Progenitor cell of endocrine pancreas (in vitro differentiated cells): ENCODE data around the gene MIER2. TPM values are rescaled to one million over a fixed set of nuclear protein-coding genes. Genes with fewer than 3 reads are reported as not detected.
"Not testable (repeated sequence)": the region's sequence is repeated elsewhere in the genome, so short reads cannot be mapped to it uniquely, and the experiment has no call there.

Experiments
- DNase-seq: peaks from one replicate; pipeline ENCODE4 v3.0.0; 2021; ENCODE audit warnings: low spot score; ENCODE audit not compliant: unreplicated experiment
- H3K27ac Mint-ChIP-seq: 2 replicates; pipeline ENCODE4 v1.8.0; 2021; ENCODE audit warnings: mild to moderate bottlenecking, moderate library complexity, mixed read lengths
- H3K27me3 Mint-ChIP-seq: 2 replicates; pipeline ENCODE4 v1.8.0; 2021; ENCODE audit warnings: mixed read lengths
- H3K36me3 Mint-ChIP-seq: 2 replicates; pipeline ENCODE4 v1.8.0; 2022; ENCODE audit warnings: mixed read lengths; ENCODE audit not compliant: insufficient read depth
- H3K4me1 Mint-ChIP-seq: 2 replicates; pipeline ENCODE4 v1.8.0; 2021; ENCODE audit warnings: low read depth, mixed read lengths
- H3K4me3 Mint-ChIP-seq: 2 replicates; pipeline ENCODE4 v1.8.0; 2021; ENCODE audit warnings: low read depth, mild to moderate bottlenecking, moderate library complexity, mixed read lengths
- H3K9me3 Mint-ChIP-seq: 2 replicates; pipeline ENCODE4 v1.8.0; 2021; ENCODE audit warnings: low read depth, mixed read lengths
- CTCF ChIP-seq: fragments of 200-600 bp; sonication (generic); IDR thresholded peaks from one replicate; pipeline ENCODE4 v1.5.0; 2021; ENCODE audit warnings: antibody characterized with exemption, mild to moderate bottlenecking; ENCODE audit not compliant: unreplicated experiment
- total RNA-seq: library from RNA; stranded (reverse); gene quantifications from 2 replicates; pipeline ENCODE4 v1.2.1, GENCODE V29; 2021

MIER2 gene
- total RNA-seq, 1 donor from 2014 or later = 46.7 TPM

GRCh38 chr19:275958-276646, 68.5 kb downstream of the MIER2 start:
- no peak for DNase-seq
- Mint-ChIP-seq H3K27ac (no peak overlapping the region), H3K4me1 (peaks cover 2% of the 10 kb centered on the region), H3K9me3 (no peaks in the 10 kb centered on the region), H3K4me3 (no peak overlapping the region), H3K27me3 (peaks cover 20% of the 10 kb centered on the region), H3K36me3 (no peaks in the 10 kb centered on the region)
- no peak for TF ChIP-seq CTCF

GRCh38 chr19:275000-275399, 69.6 kb downstream of the MIER2 start:
- Mint-ChIP-seq H3K4me3 (no peak overlapping the region), H3K4me1 (peaks cover 2% of the 10 kb centered on the region), H3K27ac (no peak overlapping the region), H3K9me3 (no peaks in the 10 kb centered on the region), H3K27me3 (peaks cover 23% of the 10 kb centered on the region), H3K36me3 (no peaks in the 10 kb centered on the region)
- no peak for DNase-seq
- no peak for TF ChIP-seq CTCF

GRCh38 chr19:273393-273792, 71.2 kb downstream of the MIER2 start:
- Mint-ChIP-seq H3K27me3 (peaks cover 30% of the 10 kb centered on the region), H3K27ac (no peak overlapping the region), H3K4me3 (no peak overlapping the region), H3K36me3 (no peaks in the 10 kb centered on the region), H3K9me3 (no peaks in the 10 kb centered on the region), H3K4me1 (peaks cover 2% of the 10 kb centered on the region)
- DNase-seq = no peak
- no peak for TF ChIP-seq CTCF

- no peak for TF ChIP-seq CTCF
- Mint-ChIP-seq H3K9me3 (no peaks in the 10 kb centered on the region), H3K4me1 (peaks cover 2% of the 10 kb centered on the region), H3K4me3 (no peak overlapping the region), H3K36me3 (no peaks in the 10 kb centered on the region), H3K27ac (no peak overlapping the region), H3K27me3 (peaks cover 41% of the 10 kb centered on the region)
- DNase-seq = no peak
These were observed 72.7 kb downstream of the MIER2 start for GRCh38 chr19:271856-272255.

GRCh38 chr19:270766-271318, 73.8 kb downstream of the MIER2 start:
- not testable (repeated sequence) for H3K27ac Mint-ChIP-seq, H3K36me3 Mint-ChIP-seq, DNase-seq, H3K4me3 Mint-ChIP-seq, H3K4me1 Mint-ChIP-seq, H3K9me3 Mint-ChIP-seq
- H3K27me3 Mint-ChIP-seq = peaks cover 49% of the 10 kb centered on the region

- H3K4me1 Mint-ChIP-seq = peaks cover 2% of the 10 kb centered on the region
- H3K27ac Mint-ChIP-seq = no peak overlapping the region
- no peak for TF ChIP-seq CTCF
- H3K27me3 Mint-ChIP-seq = peaks cover 64% of the 10 kb centered on the region
- DNase-seq = no peak
- H3K9me3 Mint-ChIP-seq = no peaks in the 10 kb centered on the region
- no peaks in the 10 kb centered on the region for H3K36me3 Mint-ChIP-seq
- H3K4me3 Mint-ChIP-seq = no peak overlapping the region
These were observed 75.4 kb downstream of the MIER2 start for GRCh38 chr19:269241-269640.
